ENCODE data around the gene PGPEP1.
"Not testable (repeated sequence)": the region's sequence is repeated elsewhere in the genome, so short reads cannot be mapped to it uniquely, and the experiment has no call there.

Gene PGPEP1

GRCh38 chr19:18379803-18380747 is 39.7 kb downstream of the PGPEP1 start:
- Histone ChIP-seq H3K4me1 (ENCODE audit: insufficient read depth, low read length, poor library complexity, severe bottlenecking) (peaks cover 6% of the 10 kb centered on the region), H3K9me3 (ENCODE audit: insufficient read depth, low read depth, low read length) (no peaks in the 10 kb centered on the region), H3K4me3 (ENCODE audit: low read length, poor library complexity, severe bottlenecking) (no peak overlapping the region), H3K27me3 (ENCODE audit: insufficient read depth, low read length, poor library complexity, severe bottlenecking) (no peaks in the 10 kb centered on the region), H4K20me1 (ENCODE audit: insufficient read depth, low read length, poor library complexity, severe bottlenecking) (no peaks in the 10 kb centered on the region), H3K4me2 (ENCODE audit: low read depth, low read length, poor library complexity, severe bottlenecking) (no peak overlapping the region), H3F3A (ENCODE audit: low read depth) (no peaks in the 10 kb centered on the region), H3K9me2 (replicated peaks; ENCODE audit: low read depth, low read length) (no peaks in the 10 kb centered on the region), H3K36me3 (ENCODE audit: insufficient read depth, low read length) (no peaks in the 10 kb centered on the region), H3K79me2 (ENCODE audit: insufficient read depth, low read length) (no peaks in the 10 kb centered on the region), H2AFZ (ENCODE audit: low read length) (no peak overlapping the region), H3K9ac (ENCODE audit: low read depth, low read length, poor library complexity, severe bottlenecking) (no peak overlapping the region)
- TF ChIP-seq CTCF (conservative IDR thresholded peaks at IDR 0.05; ENCODE audit: low read length) (no peak), EZH2phosphoT487 (IDR thresholded peaks at IDR 0.05; ENCODE audit: borderline replicate concordance) (no peak)

GRCh38 chr19:18380843-18381242 is 40.4 kb downstream of the PGPEP1 start:
- no peaks in the 10 kb centered on the region for H3F3A ChIP-seq (ENCODE audit: low read depth)
- no peaks in the 10 kb centered on the region for H3K36me3 ChIP-seq (ENCODE audit: insufficient read depth, low read length)

GRCh38 chr19:18383622-18384021 is 43.2 kb downstream of the PGPEP1 start:
- H4K20me1 ChIP-seq (ENCODE audit: insufficient read depth, low read length, poor library complexity, severe bottlenecking); H3K4me2 ChIP-seq (ENCODE audit: low read depth, low read length, poor library complexity, severe bottlenecking); H3K4me1 ChIP-seq (ENCODE audit: insufficient read depth, low read length, poor library complexity, severe bottlenecking); H2AFZ ChIP-seq (ENCODE audit: low read length); H3K79me2 ChIP-seq (ENCODE audit: insufficient read depth, low read length); H3K9me2 ChIP-seq (replicated peaks; ENCODE audit: low read depth, low read length); H3K36me3 ChIP-seq (ENCODE audit: insufficient read depth, low read length); H3K9me3 ChIP-seq (ENCODE audit: insufficient read depth, low read depth, low read length); H3K9ac ChIP-seq (ENCODE audit: low read depth, low read length, poor library complexity, severe bottlenecking); H3K4me3 ChIP-seq (ENCODE audit: low read length, poor library complexity, severe bottlenecking); H3K27me3 ChIP-seq (ENCODE audit: insufficient read depth, low read length, poor library complexity, severe bottlenecking); H3F3A ChIP-seq (ENCODE audit: low read depth): not testable (repeated sequence)

More at GRCh38 chr19:18380843-18381242, 40.4 kb downstream of the PGPEP1 start:
- Histone ChIP-seq H3K4me3 (ENCODE audit: low read length, poor library complexity, severe bottlenecking) (no peak overlapping the region), H3K9me2 (replicated peaks; ENCODE audit: low read depth, low read length) (no peaks in the 10 kb centered on the region), H3K79me2 (ENCODE audit: insufficient read depth, low read length) (no peaks in the 10 kb centered on the region), H3K9me3 (ENCODE audit: insufficient read depth, low read depth, low read length) (no peaks in the 10 kb centered on the region), H3K4me1 (ENCODE audit: insufficient read depth, low read length, poor library complexity, severe bottlenecking) (no peaks in the 10 kb centered on the region), H4K20me1 (ENCODE audit: insufficient read depth, low read length, poor library complexity, severe bottlenecking) (no peaks in the 10 kb centered on the region), H3K27me3 (ENCODE audit: insufficient read depth, low read length, poor library complexity, severe bottlenecking) (no peaks in the 10 kb centered on the region), H2AFZ (ENCODE audit: low read length) (no peak overlapping the region), H3K9ac (ENCODE audit: low read depth, low read length, poor library complexity, severe bottlenecking) (no peak overlapping the region), H3K4me2 (ENCODE audit: low read depth, low read length, poor library complexity, severe bottlenecking) (no peak overlapping the region)
- TF ChIP-seq CTCF (conservative IDR thresholded peaks at IDR 0.05; ENCODE audit: low read length): no peak
- no peak for TF ChIP-seq EZH2phosphoT487 (IDR thresholded peaks at IDR 0.05; ENCODE audit: borderline replicate concordance)

Measured in Loucy (cell line).